Ishikawa (cell line): ENCODE data around the gene FERMT3.

Experiments used
- CEBPB ChIP-seq: IDR thresholded peaks from 2 replicates; pipeline ENCODE4 v1.6.1; 2012
- MAX ChIP-seq: IDR thresholded peaks from 2 replicates; pipeline ENCODE4 v1.6.1; 2012
- TCF12 ChIP-seq: IDR thresholded peaks from 2 replicates; pipeline ENCODE4 v1.6.1; 2012; ENCODE audit warnings: low read depth

GRCh38 chr11:64232182-64232966 is 25.9 kb downstream of the FERMT3 start:
- no peak for TF ChIP-seq TCF12
- no peak for TF ChIP-seq MAX
- TF ChIP-seq CEBPB, result no peak
